Osteoblast (primary cell): ENCODE results near the gene CDKAL1. TPM values are rescaled to one million over a fixed set of nuclear protein-coding genes. Genes with fewer than 3 reads are reported as not detected.

Source experiments
- DNase-seq: peaks from one replicate; pipeline ENCODE4 v3.0.0; 2011; ENCODE audit warnings: low spot score, mixed read lengths; ENCODE audit not compliant: insufficient read length; ENCODE audit errors: missing footprints
- H2AFZ ChIP-seq: 2 replicates; pipeline ENCODE4 v1.6.0; 2011; ENCODE audit warnings: mild to moderate bottlenecking, low read length
- H3K27ac ChIP-seq: 2 replicates; pipeline ENCODE4 v1.5.1; 2011; ENCODE audit warnings: mild to moderate bottlenecking, low read depth, low read length, moderate library complexity
- H3K27me3 ChIP-seq: 2 replicates; pipeline ENCODE4 v1.6.0; 2012; ENCODE audit warnings: mild to moderate bottlenecking, control low read depth, inconsistent platforms, low read length, moderate library complexity; ENCODE audit not compliant: insufficient read depth
- H3K36me3 ChIP-seq: 2 replicates; pipeline ENCODE4 v1.5.1; 2011; ENCODE audit warnings: mild to moderate bottlenecking, low read length, control low read depth, moderate library complexity; ENCODE audit not compliant: insufficient read depth
- H3K4me1 ChIP-seq: 2 replicates; pipeline ENCODE4 v1.5.1; 2011; ENCODE audit warnings: mild to moderate bottlenecking, low read length, control low read depth, moderate library complexity; ENCODE audit not compliant: insufficient read depth
- H3K4me2 ChIP-seq: 2 replicates; pipeline ENCODE4 v1.6.0; 2011; ENCODE audit warnings: mild to moderate bottlenecking, low read length; ENCODE audit not compliant: insufficient read depth
- H3K4me3 ChIP-seq: fragments of 200-600 bp; sonication (generic); 3 replicates; pipeline ENCODE4 v1.5.1; 2012; ENCODE audit warnings: mild to moderate bottlenecking, low read length, inconsistent platforms; ENCODE audit not compliant: insufficient read depth
- H3K79me2 ChIP-seq: 2 replicates; pipeline ENCODE4 v1.6.0; 2012; ENCODE audit warnings: mild to moderate bottlenecking, low read length, control low read depth, inconsistent platforms; ENCODE audit not compliant: insufficient read depth
- H3K9me3 ChIP-seq: 2 replicates; pipeline ENCODE4 v1.5.1; 2011; ENCODE audit warnings: low read depth, low read length, control low read depth
- H4K20me1 ChIP-seq: 2 replicates; pipeline ENCODE4 v1.6.0; 2012; ENCODE audit warnings: mild to moderate bottlenecking, low read length, control low read depth; ENCODE audit not compliant: insufficient read depth
- total RNA-seq: library from RNA; depleted of rRNA; stranded (reverse); fragments of >200 nt; gene quantifications from 2 replicates; pipeline ENCODE4 v1.2.3, GENCODE V29; 2012
- TF ChIP-seq, protein P1 (sequence below): IDR thresholded peaks from 2 replicates; pipeline ENCODE4 v1.5.1; 2011; ENCODE audit warnings: mild to moderate bottlenecking, low read depth, low read length, moderate library complexity; ENCODE audit errors: extremely low read depth

Gene CDKAL1
- total RNA-seq, 1 donor: 18.5 TPM

DNA sequence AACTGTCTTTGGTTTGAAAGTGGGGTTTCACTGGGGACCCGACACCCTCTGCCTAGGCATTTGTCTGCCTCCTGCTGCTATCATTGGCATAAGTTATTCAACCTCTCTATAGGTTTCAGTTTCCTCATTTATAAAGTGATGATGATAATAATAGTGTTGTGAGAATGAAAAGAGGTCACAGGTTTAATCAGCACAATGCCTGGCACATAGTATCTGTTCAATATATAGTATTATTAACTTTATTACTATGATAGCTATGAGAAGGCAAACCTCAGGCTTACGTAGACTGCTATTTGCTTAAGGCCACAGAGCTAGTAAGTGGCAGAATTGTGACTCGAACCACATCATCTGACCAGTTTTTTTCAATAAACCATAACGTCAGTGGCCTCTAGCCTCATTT, 256.8 kb downstream of the CDKAL1 start:
- Histone ChIP-seq H3K27ac (no peak overlapping the region), H3K4me1 (no peaks in the 10 kb centered on the region), H3K9me3 (no peaks in the 10 kb centered on the region), H3K79me2 (no peaks in the 10 kb centered on the region), H3K4me2 (no peak overlapping the region), H3K27me3 (no peaks in the 10 kb centered on the region), H4K20me1 (no peaks in the 10 kb centered on the region), H2AFZ (no peak overlapping the region), H3K4me3 (no peak overlapping the region), H3K36me3 (no peaks in the 10 kb centered on the region)
- TF ChIP-seq, protein P1, sequence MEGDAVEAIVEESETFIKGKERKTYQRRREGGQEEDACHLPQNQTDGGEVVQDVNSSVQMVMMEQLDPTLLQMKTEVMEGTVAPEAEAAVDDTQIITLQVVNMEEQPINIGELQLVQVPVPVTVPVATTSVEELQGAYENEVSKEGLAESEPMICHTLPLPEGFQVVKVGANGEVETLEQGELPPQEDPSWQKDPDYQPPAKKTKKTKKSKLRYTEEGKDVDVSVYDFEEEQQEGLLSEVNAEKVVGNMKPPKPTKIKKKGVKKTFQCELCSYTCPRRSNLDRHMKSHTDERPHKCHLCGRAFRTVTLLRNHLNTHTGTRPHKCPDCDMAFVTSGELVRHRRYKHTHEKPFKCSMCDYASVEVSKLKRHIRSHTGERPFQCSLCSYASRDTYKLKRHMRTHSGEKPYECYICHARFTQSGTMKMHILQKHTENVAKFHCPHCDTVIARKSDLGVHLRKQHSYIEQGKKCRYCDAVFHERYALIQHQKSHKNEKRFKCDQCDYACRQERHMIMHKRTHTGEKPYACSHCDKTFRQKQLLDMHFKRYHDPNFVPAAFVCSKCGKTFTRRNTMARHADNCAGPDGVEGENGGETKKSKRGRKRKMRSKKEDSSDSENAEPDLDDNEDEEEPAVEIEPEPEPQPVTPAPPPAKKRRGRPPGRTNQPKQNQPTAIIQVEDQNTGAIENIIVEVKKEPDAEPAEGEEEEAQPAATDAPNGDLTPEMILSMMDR: no peak
- DNase-seq: no peak

DNA sequence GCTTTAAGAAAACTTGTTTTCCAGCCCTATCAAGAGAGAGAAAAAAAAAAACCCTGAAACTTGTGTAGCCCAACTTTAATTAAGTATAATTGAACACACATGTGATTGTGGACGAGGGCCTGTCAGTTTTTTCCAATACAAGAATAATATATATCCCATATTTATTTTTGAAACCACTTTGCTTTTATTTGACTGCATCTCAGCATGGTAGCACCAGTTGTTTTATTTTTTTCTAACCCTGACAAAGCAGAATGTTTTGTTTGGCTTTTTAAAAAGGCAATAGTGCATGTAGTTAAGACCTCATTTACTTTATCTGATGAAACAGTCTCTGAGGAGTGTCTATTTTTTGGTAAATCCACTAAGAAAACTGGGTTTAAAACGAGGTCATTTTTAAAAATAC, 257.7 kb downstream of the CDKAL1 start:
- Histone ChIP-seq H3K4me3 (no peak overlapping the region), H3K9me3 (no peaks in the 10 kb centered on the region), H2AFZ (no peak overlapping the region), H3K36me3 (no peaks in the 10 kb centered on the region), H3K27me3 (no peaks in the 10 kb centered on the region), H3K4me2 (no peak overlapping the region), H3K79me2 (no peaks in the 10 kb centered on the region), H4K20me1 (no peaks in the 10 kb centered on the region), H3K4me1 (no peaks in the 10 kb centered on the region), H3K27ac (no peak overlapping the region)
- DNase-seq: no peak
- TF ChIP-seq, protein P1: no peak

DNA sequence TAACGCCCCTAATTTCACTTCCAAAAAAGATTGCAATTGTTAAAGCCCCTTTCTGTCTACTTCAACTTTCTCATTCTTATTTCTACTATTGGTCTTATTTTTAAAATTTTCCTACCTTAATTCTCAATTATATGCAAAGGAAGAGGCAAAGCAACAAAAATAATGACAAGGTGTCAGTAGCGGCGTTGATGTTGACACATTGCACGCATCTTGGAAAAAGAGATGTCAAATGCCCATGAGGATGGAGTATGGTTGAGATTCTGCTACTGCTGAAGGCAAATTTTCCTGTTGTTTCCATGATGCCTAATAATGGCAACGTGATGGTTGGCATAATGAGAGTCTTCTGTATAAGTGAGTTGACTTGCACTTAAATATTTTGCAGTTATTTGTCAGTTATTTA, 258.9 kb downstream of the CDKAL1 start:
- H4K20me1 ChIP-seq: no peaks in the 10 kb centered on the region
- no peaks in the 10 kb centered on the region for H3K4me1 ChIP-seq
- no peaks in the 10 kb centered on the region for H3K36me3 ChIP-seq
- no peaks in the 10 kb centered on the region for H3K27me3 ChIP-seq
- H3K4me3 ChIP-seq: no peak overlapping the region
- no peak overlapping the region for H3K4me2 ChIP-seq
- TF ChIP-seq, protein P1: no peak
- no peak for DNase-seq
- no peaks in the 10 kb centered on the region for H3K9me3 ChIP-seq
- no peak overlapping the region for H2AFZ ChIP-seq
- H3K27ac ChIP-seq: no peak overlapping the region
- H3K79me2 ChIP-seq: no peaks in the 10 kb centered on the region

DNA sequence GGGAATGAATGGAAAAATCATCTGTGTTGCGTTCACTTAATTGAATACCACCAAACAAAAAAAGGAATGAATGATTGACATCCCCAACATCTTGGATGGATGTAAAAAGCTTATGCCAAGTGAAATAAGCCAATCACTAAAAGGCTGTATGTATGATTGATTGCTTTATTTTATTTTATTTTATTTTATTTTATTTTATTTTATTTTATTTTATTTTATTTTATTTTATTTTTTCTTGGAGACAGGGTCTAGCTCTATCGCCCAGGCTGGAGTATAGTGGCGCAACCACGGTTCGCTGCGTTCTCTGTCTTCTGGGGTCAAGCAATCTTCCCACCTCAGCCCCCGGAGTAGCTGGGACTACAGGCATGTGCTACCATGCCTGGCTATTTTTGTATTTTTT, 263.3 kb downstream of the CDKAL1 start:
- Histone ChIP-seq H3K9me3 (no peaks in the 10 kb centered on the region), H3K27me3 (no peaks in the 10 kb centered on the region), H4K20me1 (no peaks in the 10 kb centered on the region), H3K79me2 (no peaks in the 10 kb centered on the region), H3K4me1 (no peaks in the 10 kb centered on the region), H3K4me3 (no peak overlapping the region), H2AFZ (no peak overlapping the region), H3K4me2 (no peak overlapping the region), H3K27ac (no peak overlapping the region), H3K36me3 (no peaks in the 10 kb centered on the region)
- DNase-seq: no peak
- TF ChIP-seq, protein P1: no peak
